GM18951 (cell line): ENCODE data around the gene KDM1B.

Experiments
- POLR2A ChIP-seq: IDR thresholded peaks from 4 replicates; pipeline ENCODE4 v1.6.1; 2011; ENCODE audit warnings: mild to moderate bottlenecking; ENCODE audit not compliant: insufficient read length, insufficient read depth; ENCODE audit errors: extremely low read depth
- in situ Hi-C: fragments of 300-500 bp; cut with MboI; formaldehyde crosslinking; loops from one replicate; pipeline ENCODE4 v1.12.0; 2022; ENCODE audit warnings: low sequenced_read_pairs, mixed read lengths, inconsistent platforms; ENCODE audit not compliant: unreplicated experiment

KDM1B gene

DNA sequence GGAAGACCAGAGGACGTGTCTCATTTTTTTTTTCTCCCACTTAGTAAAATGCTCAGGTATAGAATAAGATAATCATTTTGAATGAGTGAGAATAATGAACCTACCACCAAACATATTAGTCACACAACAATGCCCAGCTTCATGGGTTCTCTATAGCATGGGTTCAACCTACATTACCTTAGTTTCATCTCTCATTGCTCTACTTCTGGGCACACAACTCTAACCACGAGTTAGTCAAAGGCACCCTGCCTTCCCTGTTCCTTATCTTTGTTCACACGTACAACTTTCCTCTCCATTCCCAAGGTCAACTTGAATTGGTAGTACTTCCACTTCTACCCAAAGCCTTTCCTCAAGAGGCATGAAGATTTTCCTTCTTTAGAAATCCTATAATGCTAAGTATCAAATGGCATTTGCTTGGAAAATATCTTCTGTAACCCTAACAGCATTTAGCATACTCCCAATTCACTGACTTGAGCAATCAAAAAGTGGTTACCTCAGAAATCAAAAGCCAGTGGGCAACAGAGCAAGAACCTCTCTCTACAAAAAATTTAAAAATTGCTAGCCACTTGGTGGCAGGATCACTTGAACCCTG is 88.2 kb downstream of the KDM1B start:
- in situ Hi-C loops = no loop called here
- TF ChIP-seq POLR2A = no peak

GRCh38 chr6:18244251-18244650 is 89.0 kb downstream of the KDM1B start:
- no peak for TF ChIP-seq POLR2A
- in situ Hi-C loops = no loop called here

DNA sequence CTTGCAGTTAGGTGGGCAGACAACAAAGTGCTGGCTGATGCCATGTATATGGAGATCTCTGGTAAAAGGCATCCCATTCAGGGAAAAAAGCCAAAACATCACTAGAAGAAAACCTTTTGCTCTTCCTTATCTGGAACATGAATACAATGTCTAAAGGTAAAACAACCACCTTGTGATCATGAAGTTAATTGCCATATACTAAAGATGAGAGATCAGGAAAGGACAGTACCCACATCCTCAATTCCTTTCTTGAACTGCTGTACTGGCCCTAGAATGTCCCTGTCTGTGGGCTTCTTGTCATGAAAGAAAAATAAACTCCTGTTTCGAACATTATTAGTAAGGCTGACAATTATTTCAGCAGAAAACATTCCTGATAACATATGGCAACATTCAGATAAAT is 89.9 kb downstream of the KDM1B start:
- no peak for TF ChIP-seq POLR2A
- in situ Hi-C loops = no loop called here

DNA sequence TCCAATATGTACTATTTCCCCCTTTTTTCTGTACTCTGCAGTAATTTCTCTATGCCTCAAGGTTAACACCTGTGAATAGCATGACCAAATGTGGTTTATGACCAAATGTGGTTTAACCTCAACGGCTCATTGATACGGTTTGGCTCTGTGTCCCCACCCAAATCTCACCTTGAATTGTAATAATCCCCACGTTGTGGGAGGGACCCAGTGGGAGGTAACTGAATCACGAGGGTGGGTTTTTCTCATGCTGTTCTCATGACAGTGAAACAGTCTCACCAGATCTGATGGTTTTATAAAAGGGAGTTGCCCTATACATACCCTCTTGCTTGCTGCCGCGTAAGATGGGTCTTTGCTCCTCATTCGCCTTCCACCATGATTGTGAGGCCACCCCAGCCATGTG is 90.4 kb downstream of the KDM1B start:
- TF ChIP-seq POLR2A = no peak
- in situ Hi-C loops = no loop called here

GRCh38 chr6:18246205-18246604 is 91.0 kb downstream of the KDM1B start:
- TF ChIP-seq POLR2A = no peak

GRCh38 chr6:18247002-18247401 is 91.8 kb downstream of the KDM1B start:
- TF ChIP-seq POLR2A = no peak
- in situ Hi-C loops = no loop called here

More at GRCh38 chr6:18246205-18246604, 91.0 kb downstream of the KDM1B start:
- in situ Hi-C loops = no loop called here

- in situ Hi-C loops = no loop called here
- TF ChIP-seq POLR2A = no peak
Measured at GRCh38 chr6:18248698-18249097, 93.5 kb downstream of the KDM1B start.

GRCh38 chr6:18249271-18249670 is 94.0 kb downstream of the KDM1B start:
- in situ Hi-C loops = no loop called here
- no peak for TF ChIP-seq POLR2A

- in situ Hi-C loops = no loop called here
- no peak for TF ChIP-seq POLR2A
Measured at GRCh38 chr6:18253635-18254034, 98.4 kb downstream of the KDM1B start.

DNA sequence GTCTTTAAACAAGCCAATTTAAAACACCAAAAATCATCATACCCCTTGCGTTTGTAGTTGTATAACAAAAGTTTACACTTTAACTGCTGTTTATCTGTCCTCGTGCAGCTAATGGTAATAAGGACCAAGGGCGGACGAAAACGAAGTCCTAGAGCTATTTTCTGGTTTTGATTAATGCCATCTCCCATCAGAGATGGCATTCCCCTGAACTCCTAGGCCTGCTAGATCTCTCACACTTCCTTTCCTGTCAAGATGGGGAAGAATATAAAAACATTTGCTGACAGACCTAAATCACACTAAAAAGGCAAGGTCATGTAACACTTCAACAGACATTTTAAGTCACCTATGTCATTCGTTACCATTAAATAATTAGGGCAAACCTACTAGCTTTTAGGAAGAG is 99.6 kb downstream of the KDM1B start:
- TF ChIP-seq POLR2A = no peak
- in situ Hi-C loops = no loop called here

DNA sequence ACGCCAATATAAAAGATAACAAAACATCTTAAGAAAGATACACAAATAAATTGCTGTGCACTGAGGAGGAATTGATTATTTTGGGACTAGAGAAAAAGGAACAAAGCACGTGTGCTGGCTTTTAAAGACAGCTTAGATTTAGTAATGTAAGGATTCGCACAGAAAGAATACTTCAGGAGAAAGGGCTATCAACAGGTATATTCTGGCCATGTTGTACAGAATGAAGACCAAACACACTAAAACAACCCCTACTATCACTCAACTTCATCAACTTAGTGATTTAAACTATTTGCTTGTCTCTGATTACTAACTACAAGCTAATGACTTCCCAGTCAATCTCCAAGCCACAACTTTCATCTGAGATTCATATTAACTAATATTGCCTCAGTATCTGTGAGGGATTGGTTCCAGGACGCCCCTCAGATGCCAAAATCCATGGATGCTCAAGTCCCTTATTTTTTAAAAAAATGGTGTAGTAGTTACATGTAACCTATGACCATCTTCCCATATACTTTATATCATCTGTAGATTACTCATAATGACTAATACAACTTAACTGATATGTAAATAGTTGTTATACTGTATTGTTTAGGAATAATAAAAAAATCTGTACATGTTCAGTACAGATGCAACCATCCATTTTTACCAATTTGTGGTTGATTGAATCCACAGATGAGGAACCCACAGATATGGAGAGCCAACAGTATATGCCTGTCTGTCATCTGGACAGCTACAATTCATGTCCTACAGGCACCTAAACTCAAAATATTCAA is 104.6 kb downstream of the KDM1B start:
- no peak for TF ChIP-seq POLR2A
- in situ Hi-C loops = no loop called here

DNA sequence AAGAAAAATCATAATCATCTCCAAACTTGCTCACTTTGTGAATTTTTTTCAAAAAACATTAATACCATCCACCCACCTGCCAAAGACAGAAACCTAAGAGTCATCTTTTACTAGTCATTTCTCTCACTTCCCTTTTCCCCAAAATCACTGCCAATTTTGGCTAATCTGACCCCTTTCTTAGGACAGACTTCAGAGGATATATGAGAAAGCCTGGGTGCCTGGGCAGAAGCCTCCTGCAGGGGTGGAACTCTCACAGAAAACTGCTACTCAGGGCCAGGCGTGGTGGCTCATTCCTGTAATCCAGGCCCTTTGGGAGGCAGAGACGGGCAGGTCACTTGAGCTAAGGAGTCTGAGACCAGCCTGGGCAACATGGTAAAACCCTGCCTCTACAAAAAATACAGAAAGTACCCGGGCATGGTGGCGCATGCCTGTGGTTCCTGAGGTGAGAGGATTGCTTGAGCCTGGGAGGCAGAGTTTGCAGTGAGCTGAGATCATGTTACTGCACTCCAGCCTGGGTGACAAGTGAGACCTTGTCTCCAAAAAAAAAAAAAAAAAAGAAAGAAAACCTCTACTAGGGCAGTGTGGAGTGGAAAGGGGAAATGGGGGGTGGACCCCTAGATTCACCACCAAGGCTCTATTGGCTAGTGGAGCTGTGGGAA is 105.4 kb downstream of the KDM1B start:
- in situ Hi-C loops = no loop called here
- no peak for TF ChIP-seq POLR2A

GRCh38 chr6:18261877-18262276 is 106.7 kb downstream of the KDM1B start:
- in situ Hi-C loops = no loop called here
- no peak for TF ChIP-seq POLR2A

DNA sequence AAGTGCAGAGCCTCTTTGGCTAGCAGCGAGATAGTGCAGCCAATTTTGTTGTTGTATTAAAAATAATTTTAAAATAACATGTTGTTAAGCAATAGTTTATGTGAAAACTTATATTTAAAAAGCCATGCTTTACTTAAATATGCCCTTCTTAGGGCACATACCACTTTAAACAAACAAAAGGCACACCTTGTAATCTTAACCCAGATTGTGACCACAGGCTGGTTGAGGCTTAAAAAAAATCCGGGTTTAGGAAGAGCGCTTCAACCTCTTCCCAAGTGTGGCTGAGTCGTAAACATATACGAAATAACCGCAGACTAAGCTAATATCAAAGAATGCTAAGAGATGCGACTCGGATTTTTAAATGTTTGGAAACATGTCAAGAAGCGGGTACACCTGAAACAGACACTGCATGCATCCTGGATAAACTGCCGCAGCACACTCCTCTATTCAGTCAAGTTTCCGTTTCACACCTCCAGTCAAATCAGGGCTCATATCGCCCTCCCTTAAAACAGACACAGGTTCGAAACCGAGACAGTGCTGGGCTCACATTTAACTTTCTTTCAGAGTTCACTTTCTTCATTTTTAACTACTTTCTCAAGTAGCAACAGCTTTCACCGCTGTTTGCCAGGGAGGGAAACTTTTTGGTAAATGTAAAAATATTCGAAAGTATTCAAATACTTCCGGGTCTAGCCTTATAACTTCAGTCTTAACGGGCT is 107.6 kb downstream of the KDM1B start:
- in situ Hi-C loops = no loop called here

More for the DNA sequence above, 107.6 kb downstream of the KDM1B start:
- TF ChIP-seq POLR2A = peak; percentile 13
